Measurements from ENCODE around the gene KLHL29. TPM values are rescaled to one million over a fixed set of nuclear protein-coding genes. Genes with fewer than 3 reads are reported as not detected.

KLHL29 gene
- total RNA-seq, 2 donors from 2014 or later = 1.0 to 2.4 TPM

GRCh38 chr2:23687713-23688112, 302.7 kb downstream of the KLHL29 start:
- Histone ChIP-seq H3K27me3 (ENCODE audit: control insufficient read depth, insufficient read depth, low read length, poor library complexity, severe bottlenecking) (no peaks in the 10 kb centered on the region), H3K4me3 (ENCODE audit: low read length) (no peak overlapping the region), H3K9ac (ENCODE audit: extremely low read depth, low read length, poor library complexity, severe bottlenecking) (no peak overlapping the region), H3K9me3 (ENCODE audit: control insufficient read depth, low read length) (no peaks in the 10 kb centered on the region), H3K4me1 (ENCODE audit: control insufficient read depth, insufficient read depth, low read length) (no peaks in the 10 kb centered on the region), H3K36me3 (ENCODE audit: control insufficient read depth, insufficient read depth, low read length) (no peaks in the 10 kb centered on the region), H3K27ac (ENCODE audit: low read depth, low read length) (no peak overlapping the region)
- no peak for TF ChIP-seq CTCF (conservative IDR thresholded peaks at IDR 0.05)
- WGBS, 2 experiments (ENCODE audit: insufficient coverage in 1 of 2, insufficient read length in 1 of 2) = 94 to 95% methylated on average over 10 to 14 of the region's 14 CpGs
- no peaks in the 10 kb centered on the region for H3K27me3 Mint-ChIP-seq (ENCODE audit: insufficient read depth)
- H3K36me3 Mint-ChIP-seq (ENCODE audit: low read depth) = peaks cover 2% of the 10 kb centered on the region
- no peaks in the 10 kb centered on the region for H3K9me3 Mint-ChIP-seq
- H3K4me1 Mint-ChIP-seq = peaks cover 5% of the 10 kb centered on the region
- H3K4me3 Mint-ChIP-seq = no peak overlapping the region
- H3K27ac Mint-ChIP-seq = no peak overlapping the region
- no peak for DNase-seq

- Histone ChIP-seq H3K9ac (ENCODE audit: extremely low read depth, low read length, poor library complexity, severe bottlenecking) (no peak overlapping the region), H3K27me3 (ENCODE audit: control insufficient read depth, insufficient read depth, low read length, poor library complexity, severe bottlenecking) (no peaks in the 10 kb centered on the region), H3K4me3 (ENCODE audit: low read length) (no peak overlapping the region), H3K27ac (ENCODE audit: low read depth, low read length) (no peak overlapping the region), H3K36me3 (ENCODE audit: control insufficient read depth, insufficient read depth, low read length) (no peaks in the 10 kb centered on the region), H3K9me3 (ENCODE audit: control insufficient read depth, low read length) (no peaks in the 10 kb centered on the region), H3K4me1 (ENCODE audit: control insufficient read depth, insufficient read depth, low read length) (no peaks in the 10 kb centered on the region)
- Mint-ChIP-seq H3K4me3 (no peak overlapping the region), H3K4me1 (peaks cover 5% of the 10 kb centered on the region), H3K27me3 (ENCODE audit: insufficient read depth) (no peaks in the 10 kb centered on the region), H3K36me3 (ENCODE audit: low read depth) (peaks cover 2% of the 10 kb centered on the region), H3K9me3 (no peaks in the 10 kb centered on the region), H3K27ac (no peak overlapping the region)
- no peak for DNase-seq
- WGBS, 2 experiments (ENCODE audit: insufficient coverage in 1 of 2, insufficient read length in 1 of 2) = 86 to 92% methylated on average over 7 to 15 of the region's 15 CpGs
- no peak for TF ChIP-seq CTCF (conservative IDR thresholded peaks at IDR 0.05)
Observed at GRCh38 chr2:23688486-23689130, 303.6 kb downstream of the KLHL29 start.

GRCh38 chr2:23689131-23689700, 304.2 kb downstream of the KLHL29 start:
- H3K4me3 Mint-ChIP-seq = no peak overlapping the region
- DNase-seq = no peak
- Histone ChIP-seq H3K4me1 (ENCODE audit: control insufficient read depth, insufficient read depth, low read length) (no peaks in the 10 kb centered on the region), H3K9ac (ENCODE audit: extremely low read depth, low read length, poor library complexity, severe bottlenecking) (no peak overlapping the region), H3K9me3 (ENCODE audit: control insufficient read depth, low read length) (no peaks in the 10 kb centered on the region), H3K4me3 (ENCODE audit: low read length) (no peak overlapping the region), H3K36me3 (ENCODE audit: control insufficient read depth, insufficient read depth, low read length) (no peaks in the 10 kb centered on the region), H3K27me3 (ENCODE audit: control insufficient read depth, insufficient read depth, low read length, poor library complexity, severe bottlenecking) (no peaks in the 10 kb centered on the region), H3K27ac (ENCODE audit: low read depth, low read length) (no peak overlapping the region)
- 83 to 92% methylated on average over 8 to 11 of the region's 11 CpGs for WGBS, 2 experiments (ENCODE audit: insufficient coverage in 1 of 2, insufficient read length in 1 of 2)
- no peak overlapping the region for H3K27ac Mint-ChIP-seq
- H3K9me3 Mint-ChIP-seq = no peaks in the 10 kb centered on the region
- no peaks in the 10 kb centered on the region for H3K27me3 Mint-ChIP-seq (ENCODE audit: insufficient read depth)
- H3K36me3 Mint-ChIP-seq (ENCODE audit: low read depth) = peaks cover 2% of the 10 kb centered on the region
- peaks cover 5% of the 10 kb centered on the region for H3K4me1 Mint-ChIP-seq
- no peak for TF ChIP-seq CTCF (conservative IDR thresholded peaks at IDR 0.05)

Measured in endodermal cell (in vitro differentiated cells).